Gastrocnemius medialis (tissue), 4 donors: Measurements from ENCODE around the gene LENG1. TPM values are rescaled to one million over a fixed set of nuclear protein-coding genes. Genes with fewer than 3 reads are reported as not detected.

Experiments used
- ATAC-seq, 2 donors: fragments of 150-250 bp; one replicate each; pipeline ENCODE4 v1.9.1; 2016
- DNase-seq, 2 donors: peaks; one replicate each; pipeline ENCODE4 v3.0.0-alpha.2; 2019
- H3K27ac ChIP-seq, 4 donors: fragments of 200-600 bp; sonication (generic); 1 replicate in 1 of 4; 2 replicates in 3 of 4; pipeline ENCODE4 v1.5.1; 2016 to 2018; ENCODE audit warnings: mild to moderate bottlenecking in 2 of 4, moderate library complexity in 1 of 4
- H3K27me3 ChIP-seq, 3 donors: fragments of 200-600 bp; sonication (generic) in 2 of 3; 1 replicate in 1 of 3; 2 replicates in 2 of 3; pipeline versions ENCODE4 v1.5.1 to v1.6.0; 2016 to 2019; ENCODE audit warnings: mild to moderate bottlenecking in 1 of 3, moderate library complexity in 1 of 3
- H3K36me3 ChIP-seq, 2 donors: fragments of 200-600 bp; sonication (generic) in 1 of 2; one replicate each; pipeline ENCODE4 v1.5.1; 2017 to 2018
- H3K4me1 ChIP-seq, 2 donors: fragments of 200-600 bp; sonication (generic) in 1 of 2; one replicate each; pipeline ENCODE4 v1.5.1; 2016 to 2017; ENCODE audit warnings: mild to moderate bottlenecking in 2 of 2
- H3K4me3 ChIP-seq, 4 donors: fragments of 200-600 bp; sonication (generic) in 3 of 4; 1 replicate in 1 of 4; 2 replicates in 3 of 4; pipeline ENCODE4 v1.5.1; 2016 to 2019; ENCODE audit warnings: mild to moderate bottlenecking in 2 of 4
- H3K9me3 ChIP-seq, 3 donors: fragments of 200-600 bp; sonication (generic) in 2 of 3; 1 replicate in 1 of 3; 2 replicates in 2 of 3; pipeline ENCODE4 v1.5.1; 2016 to 2019
- CTCF ChIP-seq, 5 experiments: fragments of 450-650 bp in 3 of 5; fragments of 200-600 bp in 2 of 5; sonication (generic) in 2 of 5; IDR thresholded peaks in 4 of 5; conservative IDR thresholded peaks in 1 of 5; 1 replicate in 4 of 5; 2 replicates in 1 of 5; pipeline ENCODE4 v1.5.1; 2016 to 2019; ENCODE audit warnings: antibody characterized with exemption in 5 of 5, mild to moderate bottlenecking in 3 of 5, moderate library complexity in 3 of 5
- POLR2A ChIP-seq, 2 donors: fragments of 450-650 bp; IDR thresholded peaks; one replicate each; pipeline ENCODE4 v1.6.1; 2017; ENCODE audit warnings: antibody characterized with exemption in 2 of 2, mild to moderate bottlenecking in 2 of 2, moderate library complexity in 2 of 2
- in situ Hi-C, 4 donors: fragments of 200-750 bp; cut with MboI; loops; one replicate each; pipeline versions ENCODE4 v1.15.0 to v1.8.0; 2017; ENCODE audit warnings: low sequenced_read_pairs in 4 of 4
- intact Hi-C: fragments of 100-400 bp; cut with DNase I; formaldehyde crosslinking; loops from one replicate; pipeline ENCODE4 v1.15.1; 2023; ENCODE audit warnings: low total_unique reads
- total RNA-seq, 4 donors: library from RNA; depleted of rRNA; stranded (reverse); fragments of >200 nt; gene quantifications; one replicate each; pipeline versions ENCODE4 v1.1.0 to v1.2.3, GENCODE V29; 2016

The LENG1 gene
- total RNA-seq, 4 donors from 2014 or later: 6.5 to 14.2 (median 11.9) TPM

- ATAC-seq (peak; percentile 61 to 68), DNase-seq (no peak)
- TF ChIP-seq POLR2A (IDR thresholded peaks at IDR 0.05): peak; percentile 43 to 63
- peak in 3 of 5 experiments; percentile 28 to 54 (median 45) for TF ChIP-seq CTCF (IDR thresholded peaks at IDR 0.05 in 4 of 5, conservative IDR thresholded peaks at IDR 0.05 in 1 of 5)
- Histone ChIP-seq H3K36me3 (peaks cover 5 to 19% of the 10 kb centered on the region in 2 donors), H3K9me3 (no peaks in the 10 kb centered on the region), H3K4me1 (peaks cover 15 to 20% of the 10 kb centered on the region in 2 donors), H3K27me3 (no peaks in the 10 kb centered on the region), H3K27ac (peak within 1 kb of the TSS; percentile 92 to 98 (median 95)), H3K4me3 (peak within 1 kb of the TSS; percentile 72 to 95 (median 89))
- intact Hi-C loops (loop anchor here (1.0 kb wide), 3 partner anchors 30 to 52 kb away; partner anchors contain the start of genes CNOT3 and LENG1), in situ Hi-C loops (no loop called here)
Measured at GRCh38 chr19:54189145-54189734, 29.7 kb upstream of the LENG1 start, which contains the start of gene MBOAT7. TSS of gene MBOAT7 (minus strand) at chr19:54189580. CDS start at chr19:54188508, 1,072 bp downstream.

GRCh38 chr19:54188215-54188871 is 28.8 kb upstream of the LENG1 start:
- Histone ChIP-seq H3K27ac (peak overlapping the region; percentile 92 to 98 (median 95)), H3K4me3 (peak overlapping the region; percentile 72 to 95 (median 89)), H3K4me1 (peaks cover 15 to 20% of the 10 kb centered on the region in 2 donors), H3K27me3 (no peaks in the 10 kb centered on the region), H3K9me3 (no peaks in the 10 kb centered on the region), H3K36me3 (peaks cover 0 to 10% of the 10 kb centered on the region in 2 donors)
- TF ChIP-seq POLR2A (IDR thresholded peaks at IDR 0.05) (no peak), CTCF (IDR thresholded peaks at IDR 0.05 in 4 of 5, conservative IDR thresholded peaks at IDR 0.05 in 1 of 5) (no peak)
- in situ Hi-C loops: no loop called here
- intact Hi-C loops: no loop called here
- ATAC-seq (no peak), DNase-seq (no peak)

GRCh38 chr19:54186934-54187381 is 27.4 kb upstream of the LENG1 start:
- no peaks in the 10 kb centered on the region for H3K9me3 ChIP-seq
- no peak for TF ChIP-seq CTCF (IDR thresholded peaks at IDR 0.05 in 4 of 5, conservative IDR thresholded peaks at IDR 0.05 in 1 of 5)
- no peak for TF ChIP-seq POLR2A (IDR thresholded peaks at IDR 0.05)
- H3K27me3 ChIP-seq: no peaks in the 10 kb centered on the region
- DNase-seq (no peak), ATAC-seq (no peak)
- H3K4me3 ChIP-seq: no peak overlapping the region
- in situ Hi-C loops (no loop called here), intact Hi-C loops (no loop called here)
- no peaks in the 10 kb centered on the region for H3K36me3 ChIP-seq
- H3K27ac ChIP-seq: no peak overlapping the region
- peaks cover 11 to 16% of the 10 kb centered on the region in 2 donors for H3K4me1 ChIP-seq

- intact Hi-C loops: no loop called here
- Histone ChIP-seq H3K27ac (no peak overlapping the region), H3K36me3 (no peaks in the 10 kb centered on the region), H3K4me1 (peaks cover 6 to 10% of the 10 kb centered on the region in 2 donors), H3K9me3 (no peaks in the 10 kb centered on the region), H3K4me3 (no peak overlapping the region), H3K27me3 (no peaks in the 10 kb centered on the region)
- ATAC-seq: no peak
- in situ Hi-C loops: no loop called here
- TF ChIP-seq POLR2A (IDR thresholded peaks at IDR 0.05) (no peak), CTCF (IDR thresholded peaks at IDR 0.05 in 4 of 5, conservative IDR thresholded peaks at IDR 0.05 in 1 of 5) (no peak)
- DNase-seq: no peak
Measured at GRCh38 chr19:54186351-54186750, 26.8 kb upstream of the LENG1 start.
